Measurements from ENCODE around the gene MITF. TPM values are rescaled to one million over a fixed set of nuclear protein-coding genes. Genes with fewer than 3 reads are reported as not detected.
"Not testable (repeated sequence)": the region's sequence is repeated elsewhere in the genome, so short reads cannot be mapped to it uniquely, and the experiment has no call there.

The MITF gene
- polyA plus RNA-seq, 1 donor = 40.7 TPM

GRCh38 chr3:69872783-69873378, 133.6 kb downstream of the MITF start:
- DNase-seq = no peak

GRCh38 chr3:69876073-69876472, 136.8 kb downstream of the MITF start:
- DNase-seq = no peak

- DNase-seq = no peak
Measured at GRCh38 chr3:69878254-69878653, 139.0 kb downstream of the MITF start.

- no peak for DNase-seq
Measured at GRCh38 chr3:69879051-69879450, 139.8 kb downstream of the MITF start.

- DNase-seq = no peak
Measured at GRCh38 chr3:69880069-69880640, 140.9 kb downstream of the MITF start.

- DNase-seq = no peak
Measured at GRCh38 chr3:69881051-69881450, 141.8 kb downstream of the MITF start.

GRCh38 chr3:69881756-69882428, 142.6 kb downstream of the MITF start:
- DNase-seq = no peak

- no peak for DNase-seq
Measured at GRCh38 chr3:69882560-69882959, 143.3 kb downstream of the MITF start.

GRCh38 chr3:69888040-69888942, 149.0 kb downstream of the MITF start:
- DNase-seq = no peak

GRCh38 chr3:69888943-69889315, 149.7 kb downstream of the MITF start:
- DNase-seq = no peak

GRCh38 chr3:69890084-69890483, 150.8 kb downstream of the MITF start:
- DNase-seq = no peak

GRCh38 chr3:69890691-69891090, 151.4 kb downstream of the MITF start:
- no peak for DNase-seq

GRCh38 chr3:69892706-69893105, 153.4 kb downstream of the MITF start:
- DNase-seq = no peak

- DNase-seq = no peak
Measured at GRCh38 chr3:69893274-69893673, 154.0 kb downstream of the MITF start.

GRCh38 chr3:69896095-69896494, 156.8 kb downstream of the MITF start:
- no peak for DNase-seq

- DNase-seq = no peak
Measured at GRCh38 chr3:69900331-69900730, 161.1 kb downstream of the MITF start.

GRCh38 chr3:69901802-69902201, 162.5 kb downstream of the MITF start:
- DNase-seq = no peak

- no peak for DNase-seq
Measured at GRCh38 chr3:69902386-69902785, 163.1 kb downstream of the MITF start.

GRCh38 chr3:69906351-69906966, 167.2 kb downstream of the MITF start:
- DNase-seq = no peak

- DNase-seq = no peak
Measured at GRCh38 chr3:69907554-69907953, 168.3 kb downstream of the MITF start.

- DNase-seq = not testable (repeated sequence)
Measured at GRCh38 chr3:69909859-69910258, 170.6 kb downstream of the MITF start.

GRCh38 chr3:69913422-69913821, 174.2 kb downstream of the MITF start:
- DNase-seq = no peak
